HK-2 (cell line): ENCODE measurements around the gene RGPD8.
"Not testable (repeated sequence)": the region's sequence is repeated elsewhere in the genome, so short reads cannot be mapped to it uniquely, and the experiment has no call there.

Experiments
- DNase-seq: peaks from one replicate; pipeline ENCODE4 v3.0.0-alpha.2; 2018; ENCODE audit not compliant: unreplicated experiment

RGPD8 gene

DNA sequence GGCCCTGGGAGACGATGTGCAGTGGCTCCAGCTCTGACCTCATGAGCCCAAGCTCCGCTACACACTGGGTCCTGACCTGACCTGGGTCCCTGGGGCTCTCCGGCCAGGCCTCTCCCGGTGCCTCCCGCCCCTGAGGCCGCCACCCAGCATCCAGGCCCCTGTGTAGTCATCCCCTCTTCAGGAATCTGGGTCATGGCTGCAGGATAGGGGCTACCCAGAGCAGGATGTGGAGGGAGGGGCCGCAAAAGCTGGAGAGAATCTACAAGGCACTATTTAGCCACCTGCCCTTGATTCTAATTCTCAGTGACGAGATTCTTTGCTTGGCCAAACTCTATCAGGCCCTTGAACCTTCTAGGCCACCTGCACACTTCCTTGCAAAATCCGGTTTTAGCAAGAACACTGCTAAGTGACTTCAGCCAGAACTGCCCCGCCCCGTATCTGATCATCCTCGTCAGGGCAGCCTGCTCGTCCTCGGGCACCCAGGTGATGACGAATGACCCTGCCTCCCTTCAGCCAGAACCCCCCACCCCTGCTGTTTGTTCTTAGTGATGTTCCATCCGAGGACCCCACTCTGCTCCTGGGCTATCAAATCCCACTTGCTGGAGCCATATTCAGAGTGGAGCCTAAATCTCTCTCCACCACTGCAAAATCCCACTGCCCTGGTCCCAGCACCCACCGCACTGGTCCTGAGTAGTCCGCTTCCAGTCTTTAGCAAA is 2.4 kb upstream of the RGPD8 start:
- not testable (repeated sequence) for DNase-seq

DNA sequence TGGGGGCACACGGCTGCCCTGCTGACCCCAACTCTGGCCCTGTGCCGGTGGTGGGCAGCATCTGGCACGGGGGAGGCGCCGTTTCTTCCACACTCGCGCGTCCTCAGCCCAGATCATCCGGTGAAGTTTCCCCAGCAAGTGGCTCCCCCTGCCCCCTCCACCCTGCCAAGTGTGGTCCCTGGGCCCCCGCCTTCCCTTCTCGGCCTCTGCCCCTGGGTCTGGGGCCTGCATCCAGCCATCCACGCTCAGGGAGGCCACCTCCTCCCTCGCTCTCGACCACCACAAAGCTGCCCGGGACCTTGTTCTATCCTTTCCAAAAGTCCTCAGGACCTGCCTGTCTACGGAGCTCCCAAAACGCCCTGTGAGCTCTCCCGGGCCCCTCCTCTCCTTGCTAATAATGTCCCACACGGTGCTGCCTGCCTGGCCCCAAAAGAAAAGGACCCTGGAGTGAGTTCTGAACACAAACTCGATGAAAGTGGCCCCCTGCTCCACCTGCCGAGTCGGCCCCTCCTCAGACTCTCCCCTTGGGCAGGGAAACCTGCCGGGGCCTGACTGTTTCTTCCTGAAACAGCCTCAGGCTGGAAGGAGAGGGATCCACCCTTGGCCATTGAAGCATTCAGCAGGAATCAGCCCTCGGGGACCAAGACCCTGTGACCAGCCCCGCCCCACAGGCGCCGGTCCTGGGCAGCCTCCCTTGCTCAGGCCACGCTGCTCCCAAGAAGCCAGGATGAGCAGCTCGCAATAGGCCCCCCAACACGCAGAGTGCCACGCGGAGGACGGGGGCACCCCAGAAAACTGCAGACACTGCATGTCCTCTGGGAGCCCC is 1.7 kb upstream of the RGPD8 start:
- DNase-seq, result not testable (repeated sequence)

DNA sequence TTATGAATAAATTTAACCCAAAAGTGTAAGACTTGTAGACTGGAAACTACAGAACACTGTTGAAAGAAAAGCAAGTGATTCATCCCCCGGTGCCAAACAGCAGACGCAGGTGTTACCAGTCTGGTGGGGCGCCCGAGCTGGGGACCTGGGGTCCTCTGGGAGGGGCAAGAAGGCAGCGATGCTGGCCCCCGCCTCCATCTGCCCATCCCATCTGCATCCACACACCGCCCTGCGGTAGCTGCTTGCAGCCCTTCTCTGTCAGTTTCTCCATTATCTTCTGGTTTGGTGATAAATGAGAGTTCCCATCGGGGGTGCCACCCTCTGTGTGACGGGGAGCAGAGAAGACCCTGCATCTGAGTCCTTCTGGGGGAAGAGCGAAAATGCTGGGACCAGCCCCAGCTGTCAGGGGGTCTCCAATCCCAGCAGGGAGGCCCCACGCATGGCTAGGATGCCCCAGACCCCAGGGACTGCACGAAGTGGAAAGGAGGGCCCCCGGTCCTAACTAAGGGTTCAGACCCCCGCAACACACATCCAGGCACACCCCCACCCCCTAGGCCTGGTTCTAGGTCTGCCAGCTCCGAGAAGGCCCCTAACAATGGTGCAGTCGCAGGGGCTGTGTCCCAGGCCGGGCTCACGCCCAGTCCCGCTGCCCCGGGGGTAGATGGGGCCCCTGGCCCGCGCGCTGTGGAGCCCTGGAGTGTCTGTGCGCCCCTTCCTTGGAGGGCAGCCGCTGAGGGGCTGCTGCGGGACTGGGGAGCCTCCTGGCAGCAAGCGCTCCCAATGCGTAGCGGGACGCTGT is 686 bp upstream of the RGPD8 start:
- DNase-seq, result no peak

DNA sequence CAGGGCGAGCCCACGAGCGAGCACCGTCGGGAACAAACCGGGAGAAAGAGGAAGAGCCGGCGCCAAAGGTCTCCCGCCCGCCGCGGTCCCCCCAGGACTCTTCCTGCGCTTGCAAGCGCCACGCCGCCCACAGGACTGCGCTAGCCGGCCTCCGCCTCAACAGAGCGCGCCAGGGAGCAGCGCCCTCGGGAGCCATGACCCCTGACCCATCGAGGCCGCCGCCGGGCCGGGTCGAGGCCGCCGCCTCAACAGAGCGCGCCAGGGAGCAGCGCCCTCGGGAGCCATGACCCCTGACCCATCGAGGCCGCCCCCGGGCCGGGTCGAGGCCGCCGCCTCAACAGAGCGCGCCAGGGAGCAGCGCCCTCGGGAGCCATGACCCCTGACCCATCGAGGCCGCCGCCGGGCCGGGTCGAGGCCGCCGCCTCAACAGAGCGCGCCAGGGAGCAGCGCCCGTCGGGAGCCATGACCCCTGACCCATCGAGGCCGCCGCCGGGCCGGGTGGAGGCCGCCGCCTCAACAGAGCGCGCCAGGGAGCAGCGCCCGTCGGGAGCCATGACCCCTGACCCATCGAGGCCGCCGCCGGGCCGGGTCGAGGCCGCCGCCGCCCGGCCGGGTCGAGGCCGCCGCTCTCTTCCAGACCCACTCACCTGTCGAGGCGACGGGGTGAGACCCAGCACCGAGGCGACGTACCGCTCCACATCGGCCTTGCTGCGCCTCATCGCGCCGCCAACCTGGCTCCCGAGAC is 538 bp downstream of the RGPD8 start:
- DNase-seq, result not testable (repeated sequence)

DNA sequence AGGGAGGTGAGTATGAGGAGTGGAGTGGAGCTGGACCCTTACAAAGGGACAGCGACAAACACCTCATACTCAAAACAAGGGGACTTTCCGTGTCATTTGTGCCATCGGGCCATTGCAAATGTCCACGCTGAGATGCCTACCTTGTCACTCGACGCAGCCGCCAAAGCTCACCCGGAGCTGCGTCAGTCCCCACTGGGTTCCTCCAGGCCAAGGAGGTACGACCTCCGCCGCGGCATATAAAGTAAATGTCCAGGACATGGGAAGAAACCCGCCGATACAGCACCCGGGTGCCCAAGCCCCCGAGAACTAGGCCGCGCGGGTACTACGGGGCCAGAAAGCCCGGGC is 1.1 kb downstream of the RGPD8 start:
- not testable (repeated sequence) for DNase-seq

DNA sequence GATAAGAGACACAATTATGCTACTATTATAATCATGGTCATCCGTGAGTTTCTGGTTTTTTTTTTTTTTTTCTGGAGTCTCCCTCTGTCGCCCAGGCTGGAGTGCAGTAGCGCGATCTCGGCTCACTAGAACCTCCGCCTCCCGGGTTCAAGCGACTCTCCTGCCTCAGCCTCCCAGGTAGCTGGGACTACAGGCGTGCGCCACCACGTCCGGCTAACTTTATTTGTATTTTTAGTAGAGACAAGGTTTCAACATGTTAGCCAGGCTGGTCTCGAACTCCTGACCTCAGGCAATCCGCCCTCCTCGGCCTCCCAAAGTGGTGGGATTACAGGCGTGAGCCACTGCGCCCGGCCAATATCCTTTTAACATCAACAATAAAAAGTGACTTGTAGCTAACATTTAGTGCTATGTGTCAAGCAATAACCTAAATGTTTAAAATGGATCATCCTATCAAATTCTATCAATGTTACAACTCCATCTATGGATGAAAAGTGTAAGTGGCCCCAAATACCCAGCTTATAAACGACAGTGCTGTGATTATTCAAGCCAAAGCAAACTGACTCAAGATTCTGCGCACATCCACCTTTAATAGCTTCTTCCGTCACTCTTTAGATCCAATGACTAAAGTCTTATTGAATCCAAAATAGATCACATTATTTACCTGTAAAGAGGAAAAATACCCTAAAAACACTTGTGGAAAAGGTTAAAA is 1.7 kb downstream of the RGPD8 start:
- not testable (repeated sequence) for DNase-seq

DNA sequence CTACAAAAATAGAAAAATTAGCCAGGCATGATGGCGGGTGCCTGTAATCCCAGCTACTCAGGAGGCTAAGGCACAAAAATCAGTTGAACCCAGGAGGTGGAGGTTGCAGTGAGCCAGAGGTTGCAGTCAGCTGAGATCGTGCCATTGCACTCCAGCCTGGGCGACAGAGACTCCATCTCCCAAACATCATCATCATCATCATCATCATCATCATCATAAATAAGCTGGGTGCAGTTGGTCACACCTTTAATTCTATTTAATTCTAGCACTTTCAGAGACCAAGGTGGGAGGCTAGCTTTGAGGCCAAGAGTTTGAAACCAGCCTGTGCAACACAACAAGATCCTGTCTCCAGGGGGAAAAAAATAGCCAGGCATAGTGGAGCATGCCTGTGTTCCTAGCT is 8.9 kb downstream of the RGPD8 start:
- DNase-seq, result not testable (repeated sequence)

DNA sequence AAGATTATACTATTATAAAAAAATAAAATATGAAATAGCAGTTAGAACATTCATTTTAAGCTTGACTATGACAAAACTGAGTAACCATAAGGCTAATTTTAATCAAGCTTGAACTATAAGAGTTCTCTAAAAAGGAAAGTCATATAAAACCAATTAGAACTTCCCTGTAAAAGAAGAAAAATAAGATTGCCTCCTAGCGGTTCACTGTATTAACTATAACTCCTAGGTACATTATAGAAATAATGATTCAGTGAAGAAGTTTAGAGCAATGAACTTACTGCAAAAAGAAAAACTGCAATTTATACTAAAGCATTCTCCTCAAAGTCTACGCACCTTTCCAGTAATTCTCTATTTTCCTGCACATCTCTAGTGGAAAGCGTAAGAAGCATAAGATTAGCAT is 16.6 kb downstream of the RGPD8 start:
- DNase-seq, result not testable (repeated sequence)

DNA sequence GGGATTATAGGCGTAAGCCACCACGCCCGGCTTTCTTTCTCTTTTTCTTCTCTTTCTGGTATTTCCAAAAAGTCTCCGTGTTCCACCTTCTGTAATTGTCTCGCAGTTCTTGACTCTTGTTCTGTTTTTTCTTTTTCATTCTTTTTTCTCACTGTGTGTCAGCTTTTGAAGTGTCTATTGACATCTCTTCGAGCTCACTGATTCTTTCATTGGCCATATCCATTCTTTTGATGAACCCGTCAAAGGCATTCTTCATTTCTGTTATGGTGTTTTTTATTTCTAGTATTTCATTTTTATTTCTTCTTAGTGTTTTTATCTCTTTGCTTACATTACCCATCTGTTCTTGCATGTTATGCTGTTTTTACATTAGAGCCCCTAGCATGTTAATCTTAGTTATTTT is 73.4 kb downstream of the RGPD8 start:
- DNase-seq, result not testable (repeated sequence)

DNA sequence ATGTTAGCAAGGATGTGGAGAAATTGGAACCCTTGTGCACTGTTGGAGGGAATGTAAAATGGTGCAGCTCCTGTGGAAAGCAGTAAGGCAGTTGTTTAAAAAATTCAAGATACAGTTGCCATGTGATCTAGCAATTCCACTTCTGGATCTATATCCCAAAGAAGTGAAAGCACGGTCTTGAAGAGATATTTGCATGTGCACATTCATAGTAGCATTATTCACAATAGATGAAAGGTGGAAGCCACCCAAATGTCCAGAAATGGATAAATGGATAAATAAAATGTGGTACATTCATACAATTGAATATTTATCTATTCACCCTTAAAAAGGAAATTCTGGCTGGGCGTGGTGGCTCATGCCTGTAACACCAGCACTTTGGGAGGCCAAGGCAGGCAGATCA is 79.1 kb downstream of the RGPD8 start:
- not testable (repeated sequence) for DNase-seq

DNA sequence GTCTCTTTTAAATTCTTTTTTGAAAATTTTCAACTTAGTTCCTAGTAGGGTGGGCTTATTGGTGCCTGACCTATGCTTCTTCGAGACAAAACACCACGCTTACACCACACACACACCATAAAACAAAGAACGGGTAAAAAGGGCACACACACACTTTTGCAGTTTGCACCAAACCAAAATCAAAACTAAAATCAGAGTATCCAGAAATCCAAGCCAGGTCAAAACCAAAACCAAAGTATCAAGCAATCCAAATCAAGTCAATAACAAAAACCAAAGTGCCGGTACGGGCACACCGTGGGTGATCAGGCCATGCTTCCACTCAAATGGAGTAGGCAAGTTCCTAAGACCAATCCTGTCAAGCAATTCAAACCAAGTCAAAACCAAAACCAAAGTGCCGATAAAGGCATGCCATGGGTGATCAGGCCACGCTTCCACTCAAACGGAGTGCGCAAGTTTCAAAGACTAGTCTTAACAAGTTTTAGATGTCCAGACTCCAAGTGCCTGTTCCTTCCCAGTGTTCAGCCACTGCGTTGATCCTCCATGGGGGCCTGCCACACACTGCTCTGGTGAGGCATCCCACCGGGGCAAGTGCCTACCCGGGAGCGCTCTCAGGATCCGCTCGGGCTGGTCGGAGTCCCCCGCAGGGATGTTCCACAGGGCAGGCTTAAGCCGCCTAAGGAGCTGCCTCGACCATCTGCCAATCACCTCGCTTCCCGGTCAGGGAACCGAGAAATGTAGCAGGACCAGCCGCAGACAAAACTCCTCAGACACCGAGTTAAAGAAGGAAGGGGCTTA is 80.4 kb downstream of the RGPD8 start:
- DNase-seq, result not testable (repeated sequence)

DNA sequence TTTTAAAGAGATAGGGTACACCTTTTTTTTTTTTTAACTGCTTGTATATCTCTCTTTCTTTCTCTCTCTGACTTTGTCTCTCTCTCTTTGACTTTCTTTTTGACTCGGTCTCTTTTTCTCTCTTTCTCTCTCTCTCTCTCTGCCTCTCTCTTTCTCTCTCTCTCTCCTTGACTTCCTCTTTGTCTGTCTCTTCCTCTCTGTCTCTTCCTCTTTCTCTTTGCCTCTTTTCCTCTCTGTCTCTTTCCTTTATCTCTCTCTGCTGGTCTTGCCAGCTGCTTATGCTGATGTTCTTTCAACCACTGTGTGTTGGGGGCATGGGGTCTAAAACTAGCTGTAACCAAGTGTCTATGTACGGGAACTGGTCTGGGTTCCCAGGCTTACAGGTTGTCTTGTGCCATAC is 81.2 kb downstream of the RGPD8 start:
- DNase-seq, result not testable (repeated sequence)

DNA sequence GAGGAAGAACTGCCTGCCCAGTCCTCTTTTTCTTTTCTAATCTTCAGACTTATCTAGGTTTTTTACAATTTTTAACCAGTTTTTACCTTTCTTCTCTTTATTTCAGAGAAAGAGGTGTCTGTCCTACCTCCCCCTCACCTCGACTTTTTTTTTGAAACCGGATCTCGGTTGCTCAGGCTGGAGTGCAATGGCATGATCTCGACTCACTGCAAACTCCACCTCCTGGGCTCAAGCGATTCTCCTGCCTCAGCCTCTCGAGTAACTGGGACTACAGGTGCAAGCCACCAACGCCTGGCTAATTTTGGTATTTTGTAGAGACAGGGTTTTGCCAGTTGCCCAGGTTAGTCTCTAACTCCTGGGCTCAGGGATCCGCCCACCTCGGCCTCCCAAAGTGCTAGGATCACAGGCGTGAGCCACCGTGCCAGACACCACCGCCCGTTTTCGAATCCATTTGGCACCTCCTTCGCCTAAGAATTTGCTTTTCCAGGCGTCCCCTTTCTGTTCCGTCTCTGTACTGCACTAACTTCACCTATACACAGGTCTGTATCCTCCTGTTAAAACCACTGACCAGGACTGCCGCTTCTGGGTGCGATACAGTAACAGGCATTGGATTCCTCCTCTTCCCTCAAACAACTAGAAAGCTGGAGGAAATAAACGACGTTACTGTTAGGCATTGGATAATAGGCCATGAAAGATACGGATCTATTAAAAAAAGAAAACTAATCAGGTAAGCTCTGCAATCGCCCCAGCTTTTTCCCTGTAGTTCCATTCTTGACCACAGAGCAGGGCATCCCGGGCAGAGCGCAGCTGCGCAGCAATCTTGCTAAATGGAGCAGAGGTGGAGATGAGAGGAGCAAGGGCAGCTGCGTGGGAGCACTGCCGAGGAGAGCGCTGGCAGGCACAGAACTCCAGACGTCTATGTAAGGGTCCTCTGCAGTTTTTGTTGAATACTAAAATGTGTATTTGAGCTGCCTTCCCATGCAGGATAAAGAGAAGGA is 88.1 kb downstream of the RGPD8 start:
- DNase-seq, result no peak

DNA sequence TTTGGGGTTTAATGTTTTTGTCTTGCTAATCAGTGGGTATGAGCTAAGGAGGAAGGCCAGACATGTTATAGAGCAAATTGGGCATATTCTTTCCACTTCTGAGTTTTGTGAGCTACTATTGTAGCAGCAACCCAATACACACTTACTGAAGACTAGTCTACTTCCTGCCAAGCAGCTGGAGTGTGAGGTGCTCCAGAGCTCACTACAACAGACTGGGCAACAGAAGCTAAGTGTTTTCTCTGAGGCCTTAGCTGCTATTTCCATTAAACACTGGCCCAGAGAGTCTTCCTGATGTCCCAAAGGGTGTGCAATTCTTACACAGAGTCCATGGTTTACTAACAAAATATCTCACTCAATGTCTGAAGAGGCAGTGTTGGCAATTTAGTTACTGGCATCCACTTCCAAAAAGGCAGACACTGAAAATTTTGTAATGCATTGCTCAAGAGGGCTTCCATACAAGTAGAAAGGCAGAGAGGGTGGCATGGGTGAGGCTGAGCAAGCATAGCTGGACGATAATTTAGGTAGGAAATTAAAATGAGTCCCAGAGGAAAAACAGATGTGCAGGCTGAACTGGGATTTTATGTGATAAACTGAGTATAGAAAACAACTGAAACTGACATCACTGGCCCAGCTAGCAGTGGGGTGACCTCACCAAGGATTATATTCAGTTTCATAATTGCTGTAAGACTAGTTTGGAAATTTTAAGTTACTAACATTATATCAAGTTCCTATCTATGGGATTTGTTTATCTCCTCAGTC is 89.4 kb downstream of the RGPD8 start:
- no peak for DNase-seq

DNA sequence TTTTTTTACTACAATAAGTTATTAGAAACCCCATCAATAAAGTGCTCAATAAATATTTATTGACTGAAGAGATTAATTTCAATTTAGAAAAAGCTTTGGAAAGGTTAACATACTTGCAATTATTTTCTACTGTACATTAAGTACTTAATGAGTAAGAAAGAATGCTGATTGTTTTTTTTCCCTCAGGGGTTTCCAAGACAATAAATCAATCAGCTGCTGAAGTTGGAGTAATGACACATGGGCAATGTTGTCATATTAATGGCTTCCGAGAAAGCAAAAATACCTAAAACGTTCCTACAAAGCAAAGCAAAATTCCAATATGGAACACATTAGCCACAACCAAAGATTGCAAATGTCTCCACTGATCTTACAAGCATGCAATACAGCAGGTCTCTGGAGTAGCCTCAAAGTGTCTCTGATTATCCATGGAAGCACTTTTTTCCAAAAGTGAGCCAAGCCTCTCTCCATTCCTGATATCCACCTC is 91.3 kb downstream of the RGPD8 start:
- no peak for DNase-seq

DNA sequence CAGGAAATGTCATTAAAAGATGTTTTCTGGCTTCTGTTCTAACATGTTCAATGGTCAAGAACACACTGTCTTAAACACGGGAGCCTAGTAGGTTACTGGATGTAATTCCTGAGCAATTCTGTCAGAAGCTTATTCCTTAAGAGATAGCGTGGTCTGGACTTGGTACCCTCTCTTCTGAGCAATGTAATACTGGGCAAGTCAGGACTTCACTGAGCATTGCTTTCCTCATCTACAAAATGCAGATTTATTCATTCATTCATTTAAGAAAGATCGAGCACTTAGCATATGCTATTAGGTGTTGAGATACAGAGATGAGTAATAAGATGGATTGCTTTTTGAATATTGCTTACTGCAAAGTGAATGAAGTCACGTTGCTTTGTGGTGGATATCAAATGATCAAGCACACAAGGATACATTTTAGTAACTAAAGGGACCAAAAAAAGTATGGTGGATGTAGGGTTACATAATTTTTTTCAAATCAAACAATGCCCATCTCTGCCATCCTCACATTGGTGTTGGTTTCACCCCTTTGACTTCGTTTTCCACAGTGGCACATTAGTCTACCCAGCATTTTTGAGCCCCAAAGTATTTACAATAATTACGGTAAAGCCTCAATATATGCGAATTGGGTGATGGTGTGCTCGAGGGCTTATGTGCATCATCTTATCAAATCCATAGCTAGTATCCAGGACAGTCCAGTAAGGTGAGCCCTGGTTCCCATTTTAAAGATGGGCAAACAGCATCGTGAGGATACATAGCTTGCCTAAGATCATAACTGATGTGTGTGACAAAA is 92.8 kb downstream of the RGPD8 start:
- no peak for DNase-seq

DNA sequence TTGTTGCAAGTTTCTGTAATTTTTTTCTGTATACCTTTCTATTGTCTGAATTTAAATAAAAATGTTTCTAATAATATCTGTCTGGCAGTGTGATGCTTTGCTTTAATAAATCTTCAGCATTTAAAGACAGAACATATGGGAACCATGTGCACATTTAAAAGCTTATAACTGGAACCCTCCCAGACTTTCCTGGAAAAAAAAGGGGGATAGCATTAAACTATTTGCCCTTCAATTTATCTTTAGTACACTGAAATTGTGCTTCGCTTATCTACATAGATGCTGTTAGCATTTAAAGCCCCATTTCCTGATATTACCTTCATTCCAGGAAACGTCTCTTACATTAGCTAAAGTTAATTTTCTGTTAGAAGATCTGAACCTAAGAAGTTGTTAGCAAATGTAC is 93.5 kb downstream of the RGPD8 start:
- DNase-seq, result no peak
